KMS-11 (cell line): ENCODE data around the gene DCST1.
A peak's percentile ranks its signal among the peaks of the same experiment; 100 is the strongest.

Experiments used
- H2AFZ ChIP-seq: fragments of 200-600 bp; sonication (generic); 2 replicates; pipeline ENCODE4 v1.6.1; 2016; ENCODE audit warnings: antibody characterized with exemption, mixed run types, low read depth
- H3K27ac ChIP-seq: fragments of 200-600 bp; sonication (generic); 2 replicates; pipeline ENCODE4 v1.6.1; 2016; ENCODE audit warnings: mild to moderate bottlenecking, mixed run types
- H3K27me3 ChIP-seq: fragments of 200-600 bp; sonication (generic); 2 replicates; pipeline ENCODE4 v1.6.1; 2017; ENCODE audit warnings: mild to moderate bottlenecking, low read depth, mixed run types, moderate library complexity; ENCODE audit not compliant: insufficient read depth
- H3K36me3 ChIP-seq: fragments of 200-600 bp; sonication (generic); 2 replicates; pipeline ENCODE4 v1.6.1; 2017; ENCODE audit warnings: mild to moderate bottlenecking, mixed run types; ENCODE audit not compliant: insufficient read depth
- H3K4me1 ChIP-seq: fragments of 200-600 bp; sonication (generic); 2 replicates; pipeline ENCODE4 v1.6.1; 2016; ENCODE audit warnings: mild to moderate bottlenecking, low read depth, mixed run types; ENCODE audit not compliant: poor library complexity, severe bottlenecking
- H3K4me2 ChIP-seq: fragments of 200-600 bp; sonication (generic); 2 replicates; pipeline ENCODE4 v1.7.0; 2016; ENCODE audit warnings: mild to moderate bottlenecking, mixed run types
- H3K4me3 ChIP-seq: fragments of 200-600 bp; sonication (generic); IDR thresholded peaks from 2 replicates; pipeline ENCODE4 v1.6.1; 2017; ENCODE audit warnings: low read depth, low read length, mixed read lengths; ENCODE audit not compliant: insufficient read depth
- H3K79me2 ChIP-seq: fragments of 200-600 bp; sonication (generic); 2 replicates; pipeline ENCODE4 v1.6.1; 2016; ENCODE audit warnings: low read depth, mixed run types; ENCODE audit not compliant: insufficient read depth
- H3K9ac ChIP-seq: fragments of 200-600 bp; sonication (generic); 2 replicates; pipeline ENCODE4 v1.6.1; 2016; ENCODE audit warnings: mild to moderate bottlenecking, mixed run types
- H4K20me1 ChIP-seq: fragments of 200-600 bp; sonication (generic); 2 replicates; pipeline ENCODE4 v1.6.1; 2016; ENCODE audit warnings: mild to moderate bottlenecking, mixed run types; ENCODE audit not compliant: insufficient read depth
- CTCF ChIP-seq: fragments of 200-600 bp; sonication (generic); conservative IDR thresholded peaks from 2 replicates; pipeline ENCODE4 v1.6.1; 2017; ENCODE audit warnings: low read depth, mild to moderate bottlenecking, antibody characterized with exemption, low read length, moderate library complexity, mixed read lengths

The DCST1 gene

DNA sequence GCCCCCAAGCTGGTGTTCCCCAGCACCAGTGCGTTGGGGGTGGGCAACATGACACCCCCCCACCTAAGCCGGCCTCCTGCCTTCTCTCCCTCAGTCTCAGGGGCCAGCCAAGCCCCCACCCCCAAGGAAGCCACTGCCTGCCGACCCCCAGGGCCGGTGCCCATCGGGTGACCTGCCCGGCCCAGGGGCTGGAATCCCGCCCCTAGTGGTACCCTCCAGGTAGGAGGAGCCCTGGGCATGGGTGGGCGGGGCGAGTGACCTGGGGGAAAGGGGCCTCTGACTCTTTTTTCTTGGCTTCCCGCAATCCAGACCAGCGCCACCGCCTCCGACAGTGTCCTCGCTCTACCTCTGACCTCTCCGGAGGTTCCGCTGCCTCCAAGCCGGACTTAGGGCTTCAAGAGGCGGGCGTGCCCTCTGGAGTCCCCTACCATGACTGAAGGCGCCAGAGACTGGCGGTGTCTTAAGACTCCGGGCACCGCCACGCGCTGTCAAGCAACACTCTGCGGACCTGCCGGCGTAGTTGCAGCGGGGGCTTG, 28.6 kb downstream of the DCST1 start:
- H3K27ac ChIP-seq, result peak overlapping the region; percentile 17; the same call in 1 of the 2 replicates
- no peaks in the 10 kb centered on the region; the same call in 1 of the 2 replicates for H3K36me3 ChIP-seq
- H3K79me2 ChIP-seq, result no peaks in the 10 kb centered on the region
- peak overlapping the region; percentile 98 for H3K4me3 ChIP-seq
- H4K20me1 ChIP-seq, result no peaks in the 10 kb centered on the region
- H3K4me2 ChIP-seq, result peak overlapping the region; percentile 99
- no peak for TF ChIP-seq CTCF
- H2AFZ ChIP-seq, result peak overlapping the region; percentile 84
- peak overlapping the region; percentile 17; the same call in 1 of the 2 replicates for H3K9ac ChIP-seq
- H3K27me3 ChIP-seq, result no peaks in the 10 kb centered on the region
- H3K4me1 ChIP-seq, result peaks cover 44% of the 10 kb centered on the region

GRCh38 chr1:155062702-155063411, 29.2 kb downstream of the DCST1 start:
- peak overlapping the region; percentile 99 for H3K4me2 ChIP-seq
- H3K79me2 ChIP-seq, result no peaks in the 10 kb centered on the region
- peaks cover 37% of the 10 kb centered on the region for H3K4me1 ChIP-seq
- H3K27ac ChIP-seq, result peak overlapping the region; percentile 9; the same call in 1 of the 2 replicates
- TF ChIP-seq CTCF, result peak; percentile 90
- H2AFZ ChIP-seq, result peak overlapping the region; percentile 84
- no peaks in the 10 kb centered on the region for H4K20me1 ChIP-seq
- peak overlapping the region; percentile 17; the same call in 1 of the 2 replicates for H3K9ac ChIP-seq
- peak overlapping the region; percentile 98 for H3K4me3 ChIP-seq
- no peaks in the 10 kb centered on the region; the same call in 1 of the 2 replicates for H3K36me3 ChIP-seq
- H3K27me3 ChIP-seq, result no peaks in the 10 kb centered on the region

DNA sequence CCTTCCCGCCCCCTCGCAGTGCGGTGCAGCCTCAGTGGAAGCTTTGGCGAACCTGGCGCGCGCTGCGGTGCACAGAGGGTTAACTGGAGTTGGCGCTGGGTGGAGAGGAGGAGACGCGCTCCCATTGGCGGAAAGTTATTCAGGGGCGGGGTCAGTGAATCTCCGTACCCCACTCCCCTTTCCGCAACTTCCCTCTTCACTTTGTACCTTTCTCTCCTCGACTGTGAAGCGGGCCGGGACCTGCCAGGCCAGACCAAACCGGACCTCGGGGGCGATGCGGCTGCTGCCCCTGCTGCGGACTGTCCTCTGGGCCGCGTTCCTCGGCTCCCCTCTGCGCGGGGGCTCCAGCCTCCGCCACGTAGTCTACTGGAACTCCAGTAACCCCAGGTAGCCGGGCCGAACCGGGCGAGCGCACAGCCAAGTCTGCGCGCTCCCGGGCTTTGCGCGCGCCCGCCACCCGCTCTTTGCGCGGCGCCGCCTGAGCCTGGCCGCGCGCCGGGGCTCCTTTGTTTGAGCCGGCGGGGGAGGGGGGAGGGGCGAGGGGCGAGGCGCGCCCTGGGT, 30.0 kb downstream of the DCST1 start, which contains the start of gene EFNA4:
EFNA4 (plus strand) TSS at position 191 of the 561 bp plus-strand sequence; CDS start at position 275, 84 bp downstream.
- Histone ChIP-seq H3K36me3 (no peaks in the 10 kb centered on the region), H3K79me2 (no peaks in the 10 kb centered on the region), H3K4me3 (peak within 1 kb of the TSS; percentile 98), H3K4me1 (peaks cover 30% of the 10 kb centered on the region), H3K9ac (peak within 1 kb of the TSS; percentile 33; the same call in 1 of the 2 replicates), H4K20me1 (no peaks in the 10 kb centered on the region), H2AFZ (peak within 1 kb of the TSS; percentile 84), H3K4me2 (peak within 1 kb of the TSS; percentile 99), H3K27ac (peak within 1 kb of the TSS; percentile 34; the same call in 1 of the 2 replicates), H3K27me3 (no peaks in the 10 kb centered on the region)
- no peak for TF ChIP-seq CTCF

GRCh38 chr1:155064111-155064831, 30.6 kb downstream of the DCST1 start:
- peak overlapping the region; percentile 98 for H3K4me3 ChIP-seq
- H4K20me1 ChIP-seq, result no peaks in the 10 kb centered on the region
- H3K9ac ChIP-seq, result peak overlapping the region; percentile 33; the same call in 1 of the 2 replicates
- peak overlapping the region; percentile 84 for H2AFZ ChIP-seq
- H3K27ac ChIP-seq, result peak overlapping the region; percentile 34; the same call in 1 of the 2 replicates
- no peaks in the 10 kb centered on the region for H3K36me3 ChIP-seq
- H3K4me1 ChIP-seq, result peaks cover 30% of the 10 kb centered on the region
- peak overlapping the region; percentile 99 for H3K4me2 ChIP-seq
- TF ChIP-seq CTCF, result no peak
- H3K27me3 ChIP-seq, result no peaks in the 10 kb centered on the region
- no peaks in the 10 kb centered on the region for H3K79me2 ChIP-seq
